Right ventricle myocardium inferior (tissue), 1 donor: ENCODE measurements around the gene AMD1. TPM values are rescaled to one million over a fixed set of nuclear protein-coding genes. Genes with fewer than 3 reads are reported as not detected.
"Not testable (repeated sequence)": the region's sequence is repeated elsewhere in the genome, so short reads cannot be mapped to it uniquely, and the experiment has no call there.

Source experiments
- ATAC-seq: fragments of 200-7000 bp; cut with Tn5 transposase; one replicate; pipeline ENCODE4 v1.9.1; 2020; ENCODE audit warnings: mild to moderate bottlenecking, moderate library complexity
- DNase-seq: peaks from one replicate; pipeline ENCODE4 v3.0.0; 2021; ENCODE audit errors: missing footprints
- intact Hi-C: fragments of 100-400 bp; cut with DNase I; formaldehyde crosslinking; loops from one replicate; pipeline ENCODE4 v1.11.0; 2022
- total RNA-seq: library from RNA; stranded (reverse); fragmentation: NEBNext Ultra II Directional; extraction: Animal tissue kit (Norgen Biotek cat#: 25700); gene quantifications from one replicate; pipeline ENCODE4 v1.2.1, GENCODE V29; 2021
- donor health status: DM: no; HTN: yes; CAD: no; lungs with severe emphysema.

Gene AMD1
- total RNA-seq, 1 donor from 2014 or later: 84.9 TPM

GRCh38 chr6:110876170-110876773 lies 1.7 kb downstream of the AMD1 start:
- DNase-seq (peak; percentile 94), ATAC-seq (peak; percentile 89)
- intact Hi-C loops: loop anchor here (5.0 kb wide), 1 partner anchor 194 kb away; no protein-coding TSS in a partner anchor

- intact Hi-C loops: loop anchor here (5.0 kb wide), 1 partner anchor 195 kb away; no protein-coding TSS in a partner anchor
- DNase-seq (no peak), ATAC-seq (no peak)
Measured at GRCh38 chr6:110876806-110877564, 2.4 kb downstream of the AMD1 start.

GRCh38 chr6:110877569-110877968 lies 3.0 kb downstream of the AMD1 start:
- no peak for ATAC-seq
- intact Hi-C loops: loop anchor here (5.0 kb wide), 1 partner anchor 195 kb away; no protein-coding TSS in a partner anchor
- DNase-seq: no peak

- DNase-seq (no peak), ATAC-seq (no peak)
- intact Hi-C loops: loop anchor here (5.0 kb wide), 1 partner anchor 197 kb away; no protein-coding TSS in a partner anchor
Measured at GRCh38 chr6:110878751-110879522, 4.4 kb downstream of the AMD1 start.

GRCh38 chr6:110880651-110881050 lies 6.1 kb downstream of the AMD1 start:
- DNase-seq: no peak
- no peak for ATAC-seq
- intact Hi-C loops: loop anchor here (5.0 kb wide), 1 partner anchor 338 kb away; no protein-coding TSS in a partner anchor

- intact Hi-C loops: loop anchor here (5.0 kb wide), 1 partner anchor 339 kb away; no protein-coding TSS in a partner anchor
- DNase-seq: no peak
- peak; percentile 74 for ATAC-seq
Measured at GRCh38 chr6:110881546-110882273, 7.1 kb downstream of the AMD1 start.

GRCh38 chr6:110882274-110882619 lies 7.7 kb downstream of the AMD1 start:
- ATAC-seq (no peak), DNase-seq (no peak)
- intact Hi-C loops: loop anchor here (5.0 kb wide), 1 partner anchor 340 kb away; no protein-coding TSS in a partner anchor

GRCh38 chr6:110882824-110883554 lies 8.4 kb downstream of the AMD1 start:
- intact Hi-C loops: loop anchor here (5.0 kb wide), 1 partner anchor 341 kb away; no protein-coding TSS in a partner anchor
- ATAC-seq (no peak), DNase-seq (no peak)

- no peak for ATAC-seq
- intact Hi-C loops: loop anchor here (5.0 kb wide), 1 partner anchor 342 kb away; no protein-coding TSS in a partner anchor
- DNase-seq: no peak
Measured at GRCh38 chr6:110884321-110884720, 9.7 kb downstream of the AMD1 start.

- DNase-seq (no peak), ATAC-seq (no peak)
- intact Hi-C loops: no loop called here
Measured at GRCh38 chr6:110885526-110885925, 10.9 kb downstream of the AMD1 start.

- DNase-seq (no peak), ATAC-seq (no peak)
- intact Hi-C loops: no loop called here
Measured at GRCh38 chr6:110886555-110887167, 12.1 kb downstream of the AMD1 start.

- no peak for DNase-seq
- ATAC-seq: no peak
- intact Hi-C loops: no loop called here
Measured at GRCh38 chr6:110890288-110890687, 15.7 kb downstream of the AMD1 start.

GRCh38 chr6:110895907-110896608 lies 21.5 kb downstream of the AMD1 start:
- no peak for DNase-seq
- intact Hi-C loops: no loop called here
- no peak for ATAC-seq

GRCh38 chr6:110897433-110897832 lies 22.8 kb downstream of the AMD1 start:
- no peak for DNase-seq
- no peak for ATAC-seq
- intact Hi-C loops: no loop called here

- intact Hi-C loops: no loop called here
- ATAC-seq (no peak), DNase-seq (no peak)
Measured at GRCh38 chr6:110898111-110898510, 23.5 kb downstream of the AMD1 start.

- no peak for DNase-seq
- ATAC-seq: no peak
- intact Hi-C loops: no loop called here
Measured at GRCh38 chr6:110900028-110900598, 25.5 kb downstream of the AMD1 start.

GRCh38 chr6:110901601-110902000 lies 27.0 kb downstream of the AMD1 start:
- DNase-seq, intact Hi-C loops, ATAC-seq: not testable (repeated sequence)
